GM18907 (cell line): Measurements from ENCODE around the gene GGT6.
"Not testable (repeated sequence)": the region's sequence is repeated elsewhere in the genome, so short reads cannot be mapped to it uniquely, and the experiment has no call there.

ENCODE experiments used
- ATAC-seq: cut with Tn5 transposase; IDR thresholded peaks from one replicate; pipeline ENCODE4 v1.9.1; 2021; ENCODE audit warnings: mild to moderate bottlenecking, moderate library complexity; ENCODE audit not compliant: unreplicated experiment

Gene GGT6, protein sequence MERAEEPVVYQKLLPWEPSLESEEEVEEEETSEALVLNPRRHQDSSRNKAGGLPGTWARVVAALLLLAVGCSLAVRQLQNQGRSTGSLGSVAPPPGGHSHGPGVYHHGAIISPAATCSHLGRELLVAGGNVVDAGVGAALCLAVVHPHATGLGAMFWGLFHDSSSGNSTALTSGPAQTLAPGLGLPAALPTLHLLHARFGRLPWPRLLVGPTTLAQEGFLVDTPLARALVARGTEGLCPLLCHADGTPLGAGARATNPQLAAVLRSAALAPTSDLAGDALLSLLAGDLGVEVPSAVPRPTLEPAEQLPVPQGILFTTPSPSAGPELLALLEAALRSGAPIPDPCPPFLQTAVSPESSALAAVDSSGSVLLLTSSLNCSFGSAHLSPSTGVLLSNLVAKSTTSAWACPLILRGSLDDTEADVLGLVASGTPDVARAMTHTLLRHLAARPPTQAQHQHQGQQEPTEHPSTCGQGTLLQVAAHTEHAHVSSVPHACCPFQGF

GRCh38 chr17:4560421-4560820 is at the start of gene GGT6:
Gene GGT6 (minus strand): TSS chr17:4560577. CDS start chr17:4560521, 56 bp downstream.
- no peak for ATAC-seq

GRCh38 chr17:4610162-4610561 is 49.8 kb upstream of the GGT6 start:
- ATAC-seq: no peak

DNA sequence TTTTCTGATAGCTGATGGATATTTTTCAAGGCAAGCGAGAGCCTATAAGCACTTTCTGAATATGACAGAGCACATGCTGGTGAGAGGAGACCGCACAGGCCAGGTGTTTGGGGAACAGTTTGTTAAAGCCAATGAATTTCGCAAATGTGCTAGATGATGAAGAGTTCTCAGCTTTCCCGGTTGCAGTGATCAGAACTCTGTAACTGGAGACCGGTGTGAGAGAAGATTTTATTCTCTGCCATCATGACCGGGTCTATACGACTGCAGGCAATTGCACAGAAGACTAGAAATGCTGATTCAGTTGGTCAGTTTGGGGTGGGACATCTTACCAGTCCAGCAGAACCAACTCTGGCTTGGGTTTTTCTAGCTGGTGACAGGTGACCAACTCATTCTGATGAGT is 49.4 kb upstream of the GGT6 start:
- no peak for ATAC-seq

DNA sequence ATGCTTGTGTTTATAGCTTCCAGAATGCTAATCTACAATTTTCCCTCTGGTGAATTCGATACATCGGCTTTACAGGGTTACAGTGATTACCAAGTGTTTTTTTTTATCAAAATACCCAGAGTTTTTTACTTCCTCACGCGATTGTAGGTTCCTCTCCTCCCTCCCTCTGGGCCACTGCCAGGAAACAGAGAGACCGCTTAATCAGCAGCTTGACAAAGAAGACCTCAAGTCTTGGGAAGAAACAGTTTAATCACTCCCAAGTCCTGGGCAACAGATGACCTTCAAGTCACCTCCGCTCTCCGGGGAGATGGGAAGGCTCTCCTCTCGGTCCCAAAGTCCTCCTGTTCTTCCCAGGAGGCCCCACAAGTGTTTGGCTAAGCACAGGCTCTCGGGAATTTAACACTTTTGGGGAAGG is 47.4 kb upstream of the GGT6 start:
- no peak for ATAC-seq

- ATAC-seq: no peak
These were observed 46.9 kb upstream of the GGT6 start for GRCh38 chr17:4607261-4607741.

GRCh38 chr17:4605826-4606225 is 45.4 kb upstream of the GGT6 start:
- no peak for ATAC-seq

DNA sequence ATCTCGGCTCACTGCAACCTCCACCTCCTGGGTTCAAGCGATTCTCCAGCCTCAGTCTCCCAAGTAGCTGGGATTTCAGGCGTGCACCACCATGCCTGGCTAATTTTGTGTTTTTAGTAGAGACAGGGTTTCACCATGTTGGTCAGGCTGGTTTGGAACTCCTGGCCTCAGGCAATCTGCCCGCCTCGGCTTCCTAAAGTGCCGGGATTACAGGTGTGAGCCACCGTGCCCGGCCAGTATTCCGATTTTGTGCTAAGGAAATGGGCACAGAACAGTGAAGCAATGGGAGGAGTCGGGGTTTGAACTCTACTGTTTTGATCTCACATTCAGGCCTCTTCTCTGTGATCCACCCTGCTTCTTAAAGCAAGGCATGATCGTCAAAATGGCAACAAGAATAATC is 44.4 kb upstream of the GGT6 start:
- ATAC-seq: not testable (repeated sequence)

GRCh38 chr17:4604111-4604644 is 43.8 kb upstream of the GGT6 start:
- no peak for ATAC-seq

DNA sequence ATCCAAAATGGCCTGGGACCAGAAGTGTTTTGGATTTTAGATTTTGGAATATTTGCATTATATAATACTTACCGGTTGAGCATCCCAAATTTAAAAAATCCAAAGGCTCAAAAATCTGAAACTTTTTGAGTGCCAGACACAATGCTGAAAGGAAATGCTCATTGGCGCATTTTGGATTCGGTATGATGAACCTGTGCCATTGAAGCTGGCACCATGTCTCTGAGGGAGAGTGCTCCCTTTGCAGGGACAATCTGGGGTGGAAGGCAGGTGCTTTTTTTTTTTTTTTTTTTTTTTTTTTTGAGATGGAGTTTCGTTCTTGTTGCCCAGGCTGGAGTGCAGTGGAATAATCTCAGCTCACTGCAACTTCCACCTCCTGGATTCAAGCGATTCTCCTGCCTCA is 41.7 kb upstream of the GGT6 start:
- ATAC-seq: no peak

DNA sequence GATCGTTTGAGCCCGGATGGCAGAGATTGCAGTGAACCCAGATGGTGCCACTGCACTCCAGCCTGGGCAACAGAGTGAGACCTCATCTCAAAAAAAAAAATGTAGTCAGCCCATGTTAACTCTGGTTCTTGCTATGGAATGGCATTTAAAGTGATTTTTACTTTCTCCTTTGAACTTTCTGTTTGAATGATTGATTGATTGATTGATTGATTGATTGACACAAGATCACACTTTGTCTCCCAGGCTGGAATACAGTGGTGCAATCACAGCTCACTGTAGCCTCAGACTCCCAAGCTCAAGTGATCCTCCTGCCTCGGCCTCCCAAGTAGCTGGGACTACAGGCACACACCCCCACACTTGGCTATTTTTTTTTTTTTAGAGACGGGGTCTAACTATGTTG is 40.9 kb upstream of the GGT6 start:
- ATAC-seq: no peak

- no peak for ATAC-seq
These were observed 40.2 kb upstream of the GGT6 start for GRCh38 chr17:4600563-4600962.

DNA sequence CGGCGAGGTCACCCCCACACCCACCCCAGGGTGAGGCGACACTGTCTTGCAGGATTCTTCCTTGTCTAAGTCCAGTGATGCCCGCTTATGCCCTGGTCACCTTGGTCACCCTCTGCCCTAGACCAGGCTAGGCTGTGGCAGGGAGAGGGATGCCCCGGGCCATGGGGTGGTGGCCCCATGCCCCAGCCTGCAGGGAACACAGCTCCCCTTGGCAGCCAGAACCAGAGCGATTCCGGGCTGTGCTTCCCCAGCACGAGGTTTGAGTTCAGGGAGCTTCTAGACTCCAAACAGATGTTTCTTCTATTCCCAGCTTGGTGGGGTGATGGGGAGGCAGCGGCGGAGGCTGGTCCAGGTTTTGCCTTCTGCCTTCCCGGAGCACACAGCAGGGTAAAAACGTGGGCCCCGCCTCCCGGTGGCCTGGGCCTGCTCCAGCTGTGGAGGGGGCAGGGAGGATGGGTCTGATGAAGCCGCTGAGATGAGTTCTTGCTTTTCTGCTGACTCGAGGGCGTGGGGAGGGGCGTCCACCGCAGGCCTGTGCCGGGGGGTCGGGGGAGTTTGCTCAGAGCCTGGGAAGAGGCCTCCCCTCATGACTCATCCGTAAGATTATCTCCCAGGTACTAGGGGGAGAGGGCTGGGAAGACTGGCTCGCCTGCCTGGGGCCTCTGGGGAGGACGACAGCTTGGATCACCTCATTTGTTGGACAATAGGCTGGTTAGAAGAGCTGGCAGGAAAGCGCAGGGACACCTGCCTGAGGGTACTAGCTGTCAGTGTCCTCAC is 39.3 kb upstream of the GGT6 start:
- ATAC-seq: no peak

- ATAC-seq: no peak
These were observed 38.6 kb upstream of the GGT6 start for GRCh38 chr17:4598776-4599504.

DNA sequence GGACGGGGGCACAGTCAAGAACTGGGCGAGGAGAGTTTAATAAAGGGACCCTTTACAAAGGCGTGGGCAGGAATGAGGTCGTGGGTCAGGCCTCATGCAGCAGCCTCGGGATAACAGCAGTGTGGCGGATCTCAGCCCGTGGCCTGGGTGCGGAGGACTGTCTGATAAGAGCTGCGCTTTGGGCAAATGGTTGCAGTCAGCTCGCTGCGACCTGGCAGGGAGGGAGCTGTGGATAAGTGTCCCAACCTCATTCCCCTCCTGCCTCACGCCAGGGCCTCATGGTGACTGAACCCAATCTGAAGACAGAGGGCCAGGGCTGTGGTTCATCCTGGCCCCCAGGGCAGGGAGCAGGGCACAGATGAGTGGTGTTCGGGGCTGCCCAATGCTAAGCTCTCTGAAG is 37.6 kb upstream of the GGT6 start:
- no peak for ATAC-seq

DNA sequence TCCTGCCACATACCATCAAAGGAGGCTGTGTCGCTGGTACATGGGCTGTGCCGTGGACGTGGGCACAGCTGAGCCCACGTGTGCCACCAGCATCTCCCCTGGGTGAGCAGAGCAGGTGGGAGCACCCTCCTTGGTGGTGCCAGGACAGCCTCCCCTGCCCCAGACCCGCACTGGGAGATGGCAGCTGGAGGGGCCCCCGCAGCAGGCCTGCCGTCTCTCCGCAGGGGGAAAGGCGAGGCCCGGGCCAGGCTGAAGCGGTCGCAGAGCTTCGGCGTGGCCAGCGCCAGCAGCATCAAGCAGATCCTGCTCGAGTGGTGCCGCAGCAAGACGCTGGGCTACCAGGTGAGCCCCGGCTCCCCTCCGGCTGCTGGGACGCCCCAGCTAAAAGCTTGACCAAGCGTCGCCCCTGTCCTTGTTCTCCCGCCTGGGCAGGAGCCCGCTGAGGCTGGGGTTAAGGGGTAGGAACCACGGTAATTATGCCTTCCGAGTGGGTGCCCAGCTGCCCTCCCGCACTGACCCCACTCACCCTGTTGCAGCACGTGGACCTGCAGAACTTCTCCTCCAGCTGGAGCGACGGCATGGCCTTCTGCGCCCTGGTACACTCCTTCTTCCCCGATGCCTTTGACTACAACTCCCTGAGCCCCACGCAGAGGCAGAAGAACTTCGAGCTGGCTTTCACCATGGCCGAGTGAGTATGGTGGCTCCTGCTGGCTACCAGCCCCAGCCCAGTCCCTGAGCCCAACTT is 36.4 kb upstream of the GGT6 start:
- no peak for ATAC-seq

DNA sequence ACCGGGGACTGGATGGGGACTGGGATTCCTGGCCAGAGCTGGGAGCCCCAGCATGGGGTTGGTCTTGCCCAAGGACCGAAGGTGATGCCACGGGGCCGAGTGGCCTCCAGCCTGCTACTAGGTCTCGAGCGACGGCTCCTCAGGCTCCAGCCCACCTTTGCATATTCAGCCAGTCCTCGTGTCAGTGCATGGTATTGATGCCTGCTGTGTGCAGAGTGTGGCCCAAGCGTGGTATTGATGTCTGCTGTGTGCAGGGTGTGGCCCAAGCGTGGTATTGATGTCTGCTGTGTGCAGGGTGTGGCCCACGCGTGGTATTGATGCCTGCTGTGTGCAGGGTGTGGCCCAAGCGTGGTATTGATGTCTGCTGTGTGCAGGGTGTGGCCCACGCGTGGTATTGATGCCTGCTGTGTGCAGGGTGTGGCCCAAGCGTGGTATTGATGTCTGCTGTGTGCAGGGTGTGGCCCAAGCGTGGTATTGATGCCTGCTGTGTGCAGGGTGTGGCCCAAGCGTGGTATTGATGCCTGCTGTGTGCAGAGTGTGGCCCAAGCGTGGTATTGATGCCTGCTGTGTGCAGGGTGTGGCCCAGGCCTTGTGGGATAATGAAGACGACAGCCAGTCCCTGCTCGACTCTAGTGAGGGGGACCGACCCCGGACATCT is 35.4 kb upstream of the GGT6 start:
- ATAC-seq: not testable (repeated sequence)

GRCh38 chr17:4594931-4595684 is 34.7 kb upstream of the GGT6 start:
- ATAC-seq: no peak

GRCh38 chr17:4594406-4594805 is 34.0 kb upstream of the GGT6 start:
- ATAC-seq: no peak

DNA sequence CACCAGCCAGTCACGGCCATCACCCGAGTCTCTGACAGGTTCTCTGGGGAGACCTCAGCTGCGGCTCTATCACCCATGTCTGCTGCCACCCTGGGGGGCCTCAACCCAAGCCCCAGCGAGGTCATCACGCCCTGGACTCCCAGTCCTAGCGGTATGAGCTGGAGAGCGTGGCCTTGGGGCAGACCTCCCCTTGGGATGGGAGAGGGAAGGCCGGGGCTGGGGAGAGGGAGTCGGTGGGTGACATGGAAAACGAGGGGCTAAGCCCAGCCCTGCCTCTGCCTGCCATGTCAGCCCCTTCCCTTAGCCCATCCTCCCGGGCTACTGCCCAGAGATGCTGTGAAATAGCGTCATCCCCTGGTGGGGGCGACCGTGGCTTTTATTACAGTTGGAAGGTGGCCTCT is 32.6 kb upstream of the GGT6 start:
- no peak for ATAC-seq
